ENCODE results near the gene CRELD1. TPM values are rescaled to one million over a fixed set of nuclear protein-coding genes. Genes with fewer than 3 reads are reported as not detected.

The CRELD1 gene
- total RNA-seq, 6 experiments from 2014 or later = 22.4 to 43.5 (median 30.5) TPM

DNA sequence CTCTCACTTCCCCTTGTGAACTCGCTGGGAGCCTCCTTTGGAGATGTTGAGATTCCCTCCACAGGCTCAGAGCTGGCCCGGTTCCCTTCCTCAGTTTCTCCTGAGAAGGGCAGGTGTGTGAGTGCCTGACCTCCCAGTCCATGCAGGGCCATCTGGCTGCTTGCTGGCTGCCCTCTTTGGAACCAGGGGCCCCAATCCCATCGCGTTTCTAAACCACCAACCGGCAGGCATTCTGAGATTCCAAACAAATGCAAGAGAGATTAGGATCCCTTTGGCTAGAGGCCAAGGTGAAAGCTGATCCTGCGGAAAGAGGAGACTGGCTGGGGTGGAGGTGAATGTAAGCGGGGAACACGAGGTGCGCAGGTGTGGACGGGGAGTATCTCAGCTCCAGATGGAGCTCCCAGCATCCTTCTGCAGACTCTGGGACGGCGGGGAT, 21.5 kb downstream of the CRELD1 start:
- WGBS (ENCODE audit: insufficient coverage, low coverage, low lambda C conversion rate, missing lambda C conversion rate) = 61% methylated on average over 10 of the region's 12 CpGs
- TF ChIP-seq POLR2A (IDR thresholded peaks at IDR 0.05) (no peak), CTCF (IDR thresholded peaks at IDR 0.05) (no peak)
- no peak for DNase-seq

GRCh38 chr3:9955611-9956352, 22.1 kb downstream of the CRELD1 start:
- Histone ChIP-seq H3K9me3 (no peaks in the 10 kb centered on the region), H3K27ac (peak overlapping the region in 1 of 3 donors; percentile 46), H3K36me3 (no peaks in the 10 kb centered on the region), H3K27me3 (no peaks in the 10 kb centered on the region), H3K4me1 (peaks cover 0 to 21% (median 4%) of the 10 kb centered on the region in 4 donors), H3K4me3 (no peak overlapping the region)
- intact Hi-C loops (cut with DNase I) = no loop called here
- DNase-seq (peak in 1 of 3 donors; percentile 65), ATAC-seq (peak; percentile 77 to 94 (median 82))
- 78% methylated on average over 3 of the region's 5 CpGs for WGBS (ENCODE audit: insufficient coverage, low coverage, low lambda C conversion rate, missing lambda C conversion rate)
- TF ChIP-seq CTCF (IDR thresholded peaks at IDR 0.05) = no peak
- TF ChIP-seq POLR2A (IDR thresholded peaks at IDR 0.05) = no peak

More for the DNA sequence above, 21.5 kb downstream of the CRELD1 start:
- H3K27ac ChIP-seq = no peak overlapping the region
- no peaks in the 10 kb centered on the region for H3K27me3 ChIP-seq
- intact Hi-C loops (cut with DNase I) = no loop called here
- H3K36me3 ChIP-seq = no peaks in the 10 kb centered on the region
- H3K4me3 ChIP-seq = no peak overlapping the region
- ATAC-seq = peak in 2 of 4 donors; percentile 4 to 22
- H3K4me1 ChIP-seq = peaks cover 0 to 21% (median 4%) of the 10 kb centered on the region in 4 donors
- no peaks in the 10 kb centered on the region for H3K9me3 ChIP-seq

GRCh38 chr3:9957214-9957613, 23.6 kb downstream of the CRELD1 start:
- DNase-seq (no peak), ATAC-seq (no peak)
- Histone ChIP-seq H3K4me1 (peaks cover 0 to 21% (median 4%) of the 10 kb centered on the region in 4 donors), H3K27me3 (no peaks in the 10 kb centered on the region), H3K27ac (no peak overlapping the region), H3K36me3 (peaks cover 0 to 5% (median 0%) of the 10 kb centered on the region in 4 donors), H3K4me3 (no peak overlapping the region), H3K9me3 (no peaks in the 10 kb centered on the region)
- TF ChIP-seq CTCF (IDR thresholded peaks at IDR 0.05) (no peak), POLR2A (IDR thresholded peaks at IDR 0.05) (no peak)
- 41% methylated on average over 5 of the region's 5 CpGs for WGBS (ENCODE audit: insufficient coverage, low coverage, low lambda C conversion rate, missing lambda C conversion rate)
- intact Hi-C loops (cut with DNase I) = no loop called here

GRCh38 chr3:9965200-9965875, 31.7 kb downstream of the CRELD1 start:
- Histone ChIP-seq H3K9me3 (no peaks in the 10 kb centered on the region), H3K4me1 (no peaks in the 10 kb centered on the region), H3K27ac (no peak overlapping the region), H3K27me3 (no peaks in the 10 kb centered on the region), H3K4me3 (no peak overlapping the region), H3K36me3 (peaks cover 6 to 50% (median 8%) of the 10 kb centered on the region in 4 donors)
- DNase-seq = no peak
- intact Hi-C loops (cut with DNase I) = no loop called here
- WGBS (ENCODE audit: insufficient coverage, low coverage, low lambda C conversion rate, missing lambda C conversion rate) = 88% methylated on average over 6 of the region's 6 CpGs
- ATAC-seq = no peak
- TF ChIP-seq POLR2A (IDR thresholded peaks at IDR 0.05) (no peak), CTCF (IDR thresholded peaks at IDR 0.05) (no peak)

Data from right lobe of liver (tissue), 6 donors.